ENCODE results near the gene VPREB1.
"Not testable (repeated sequence)": the region's sequence is repeated elsewhere in the genome, so short reads cannot be mapped to it uniquely, and the experiment has no call there.

Gene VPREB1

GRCh38 chr22:22246706-22247105, 2.1 kb downstream of the VPREB1 start:
- no peak for DNase-seq

GRCh38 chr22:22248878-22249277, 4.3 kb downstream of the VPREB1 start:
- no peak for DNase-seq

- not testable (repeated sequence) for DNase-seq
These were observed 6.1 kb downstream of the VPREB1 start for GRCh38 chr22:22250651-22251050.

- DNase-seq: not testable (repeated sequence)
These were observed 11.5 kb downstream of the VPREB1 start for GRCh38 chr22:22256133-22256532.

- DNase-seq: not testable (repeated sequence)
These were observed 14.2 kb downstream of the VPREB1 start for GRCh38 chr22:22258597-22259415.

- not testable (repeated sequence) for DNase-seq
These were observed 15.6 kb downstream of the VPREB1 start for GRCh38 chr22:22260169-22260568.

GRCh38 chr22:22260586-22260985, 16.0 kb downstream of the VPREB1 start:
- not testable (repeated sequence) for DNase-seq

GRCh38 chr22:22262332-22263074, 17.9 kb downstream of the VPREB1 start:
- DNase-seq: not testable (repeated sequence)

GRCh38 chr22:22263823-22264222, 19.2 kb downstream of the VPREB1 start:
- not testable (repeated sequence) for DNase-seq

GRCh38 chr22:22270036-22270676, 25.6 kb downstream of the VPREB1 start:
- not testable (repeated sequence) for DNase-seq

- DNase-seq: not testable (repeated sequence)
These were observed 32.8 kb downstream of the VPREB1 start for GRCh38 chr22:22277423-22277822.

GRCh38 chr22:22284962-22285756, 40.6 kb downstream of the VPREB1 start:
- not testable (repeated sequence) for DNase-seq

GRCh38 chr22:22286390-22287105, 42.0 kb downstream of the VPREB1 start:
- DNase-seq: not testable (repeated sequence)

GRCh38 chr22:22287106-22287626, 42.6 kb downstream of the VPREB1 start:
- DNase-seq: not testable (repeated sequence)

- not testable (repeated sequence) for DNase-seq
These were observed 45.1 kb downstream of the VPREB1 start for GRCh38 chr22:22289666-22290065.

GRCh38 chr22:22291129-22291806, 46.7 kb downstream of the VPREB1 start:
- DNase-seq: not testable (repeated sequence)

- DNase-seq: not testable (repeated sequence)
These were observed 48.1 kb downstream of the VPREB1 start for GRCh38 chr22:22292656-22293055.

- DNase-seq: not testable (repeated sequence)
These were observed 48.9 kb downstream of the VPREB1 start for GRCh38 chr22:22293436-22293835.

GRCh38 chr22:22294641-22295040, 50.1 kb downstream of the VPREB1 start:
- not testable (repeated sequence) for DNase-seq

Measured in DMS79 (cell line).